Right lobe of liver (tissue), 4 donors: ENCODE measurements around the gene PYGB.

Experiments
- POLR2A ChIP-seq: fragments of 450-650 bp; IDR thresholded peaks from one replicate; pipeline ENCODE4 v1.6.1; 2017; ENCODE audit warnings: antibody characterized with exemption, mild to moderate bottlenecking
- TF ChIP-seq, protein P1 (sequence below), 4 donors: fragments of 200-600 bp in 3 of 4; fragments of 450-650 bp in 1 of 4; IDR thresholded peaks; one replicate each; pipeline versions ENCODE4 v1.5.1 to v1.8.0; 2016 to 2022; ENCODE audit warnings: antibody characterized with exemption in 4 of 4, mild to moderate bottlenecking in 2 of 4
- donor health status: DM: no; HTN: no; CAD: no.
- donor health status: DM: no; HTN: no; CAD: no.
- donor health status: DM: no; HTN: yes; CAD: no.

DNA sequence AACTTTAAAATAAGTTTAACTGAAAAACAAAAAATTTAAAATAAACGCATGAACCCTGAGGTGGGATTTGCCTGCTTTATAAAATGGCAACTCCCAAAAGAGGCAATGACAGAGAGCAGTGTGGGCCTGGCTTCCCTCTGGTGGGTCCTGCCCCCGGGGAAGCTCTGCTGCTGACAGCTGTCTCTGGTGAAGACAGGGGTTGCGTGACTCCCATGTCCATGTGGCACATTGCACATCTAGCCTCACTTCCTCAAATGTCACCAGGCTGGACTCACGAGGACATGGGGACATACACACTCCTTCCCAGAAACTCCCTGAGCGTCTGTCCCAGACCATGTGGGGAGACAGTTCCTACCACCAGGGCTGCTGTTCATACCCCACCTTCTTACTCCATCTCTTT lies 76.5 kb downstream of the PYGB start:
- TF ChIP-seq, protein P1, sequence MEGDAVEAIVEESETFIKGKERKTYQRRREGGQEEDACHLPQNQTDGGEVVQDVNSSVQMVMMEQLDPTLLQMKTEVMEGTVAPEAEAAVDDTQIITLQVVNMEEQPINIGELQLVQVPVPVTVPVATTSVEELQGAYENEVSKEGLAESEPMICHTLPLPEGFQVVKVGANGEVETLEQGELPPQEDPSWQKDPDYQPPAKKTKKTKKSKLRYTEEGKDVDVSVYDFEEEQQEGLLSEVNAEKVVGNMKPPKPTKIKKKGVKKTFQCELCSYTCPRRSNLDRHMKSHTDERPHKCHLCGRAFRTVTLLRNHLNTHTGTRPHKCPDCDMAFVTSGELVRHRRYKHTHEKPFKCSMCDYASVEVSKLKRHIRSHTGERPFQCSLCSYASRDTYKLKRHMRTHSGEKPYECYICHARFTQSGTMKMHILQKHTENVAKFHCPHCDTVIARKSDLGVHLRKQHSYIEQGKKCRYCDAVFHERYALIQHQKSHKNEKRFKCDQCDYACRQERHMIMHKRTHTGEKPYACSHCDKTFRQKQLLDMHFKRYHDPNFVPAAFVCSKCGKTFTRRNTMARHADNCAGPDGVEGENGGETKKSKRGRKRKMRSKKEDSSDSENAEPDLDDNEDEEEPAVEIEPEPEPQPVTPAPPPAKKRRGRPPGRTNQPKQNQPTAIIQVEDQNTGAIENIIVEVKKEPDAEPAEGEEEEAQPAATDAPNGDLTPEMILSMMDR (IDR thresholded peaks at IDR 0.05): no peak
- TF ChIP-seq POLR2A: no peak
